H1 (cell line): ENCODE data around the gene PRAME. TPM values are rescaled to one million over a fixed set of nuclear protein-coding genes. Genes with fewer than 3 reads are reported as not detected.

Source experiments
- CTCF ChIA-PET: fragments of 300-600 bp; sonication (Branson Sonifier 250); formaldehyde crosslinking; loops from one replicate; lab custom pipeline; 2021; ENCODE audit not compliant: partially characterized antibody; lab: Charles Lee
- POLR2A ChIA-PET: fragments of 300-600 bp; sonication (Branson Sonifier 250); formaldehyde crosslinking; loops from one replicate; lab custom pipeline; 2021; ENCODE audit warnings: inconsistent platforms; ENCODE audit not compliant: partially characterized antibody; lab: Charles Lee
- DNase-seq, 2 experiments: peaks; one replicate each; pipeline versions ENCODE4 v3.0.0 to v3.0.0-alpha.2; 2010 to 2022; ENCODE audit warnings: low spot score in 2 of 2, low read depth in 1 of 2, mixed read lengths in 1 of 2
- FAIRE-seq: peaks from 2 replicates; lab custom pipeline; 2011; peaks lifted over from hg19 to GRCh38; lab: Jason Lieb, UNC
- H2AFZ ChIP-seq: 2 replicates; pipeline ENCODE4 v1.8.1; 2012; ENCODE audit warnings: low read length, inconsistent platforms
- H2AK5ac ChIP-seq: 2 replicates; pipeline ENCODE4 v1.6.1; 2013; ENCODE audit warnings: low read depth, low read length
- H2BK120ac ChIP-seq: replicated peaks from 2 replicates; pipeline ENCODE3; 2013; ENCODE audit warnings: low read depth, low read length, inconsistent platforms
- H2BK12ac ChIP-seq: 2 replicates; pipeline ENCODE4 v1.6.1; 2013; ENCODE audit warnings: low read depth, low read length
- H2BK15ac ChIP-seq: 2 replicates; pipeline ENCODE4 v1.6.1; 2013; ENCODE audit warnings: low read length
- H2BK20ac ChIP-seq: 2 replicates; pipeline ENCODE4 v1.6.1; 2013; ENCODE audit warnings: low read length
- H2BK5ac ChIP-seq: 2 replicates; pipeline ENCODE4 v1.6.1; 2013; ENCODE audit warnings: low read depth, low read length
- H3K14ac ChIP-seq: 2 replicates; pipeline ENCODE4 v1.6.1; 2013; ENCODE audit warnings: inconsistent platforms; ENCODE audit not compliant: insufficient read length
- H3K18ac ChIP-seq: 2 replicates; pipeline ENCODE4 v1.6.1; 2013; ENCODE audit warnings: low read length; ENCODE audit errors: extremely low read depth
- H3K23ac ChIP-seq: 2 replicates; pipeline ENCODE4 v1.6.1; 2013; ENCODE audit warnings: inconsistent platforms; ENCODE audit not compliant: insufficient read length
- H3K23me2 ChIP-seq: 2 replicates; pipeline ENCODE4 v1.6.1; 2013; ENCODE audit warnings: low read depth, low read length
- H3K27ac ChIP-seq: 2 replicates; pipeline ENCODE4 v1.6.1; 2011; ENCODE audit warnings: low read depth, low read length, inconsistent platforms
- H3K27me3 ChIP-seq, 4 experiments: replicated peaks in 1 of 4; 1 replicate in 1 of 4; 2 replicates in 3 of 4; pipeline versions ENCODE4 v1.6.1 to v1.8.1; 2011 to 2013; ENCODE audit warnings: low read length in 3 of 4, mild to moderate bottlenecking in 3 of 4, inconsistent platforms in 2 of 4, mixed read lengths in 2 of 4, moderate library complexity in 1 of 4; ENCODE audit not compliant: control insufficient read depth in 3 of 4, insufficient read depth in 3 of 4; ENCODE audit errors: extremely low read depth in 1 of 4
- H3K36me3 ChIP-seq, 4 experiments: 2 replicates each; pipeline versions ENCODE4 v1.6.1 to v1.8.1; 2011 to 2013; ENCODE audit warnings: mild to moderate bottlenecking in 4 of 4, low read length in 3 of 4, moderate library complexity in 2 of 4, control low read depth in 1 of 4, inconsistent platforms in 1 of 4; ENCODE audit not compliant: insufficient read depth in 4 of 4, control insufficient read depth in 2 of 4
- H3K4ac ChIP-seq: replicated peaks from 2 replicates; pipeline ENCODE3; 2013; ENCODE audit warnings: low read length, low read depth, mixed read lengths, inconsistent platforms; ENCODE audit not compliant: insufficient read length
- H3K4me1 ChIP-seq, 4 experiments: replicated peaks in 1 of 4; 1 replicate in 1 of 4; 2 replicates in 3 of 4; pipeline versions ENCODE4 v1.6.1 to v1.8.1; 2011 to 2013; ENCODE audit warnings: low read length in 3 of 4, inconsistent platforms in 2 of 4, mixed read lengths in 1 of 4; ENCODE audit not compliant: insufficient read depth in 4 of 4, control insufficient read depth in 3 of 4
- H3K4me2 ChIP-seq, 2 experiments: 2 replicates each; pipeline versions ENCODE4 v1.6.1 to v1.8.1; 2011 to 2013; ENCODE audit warnings: low read depth in 2 of 2, low read length in 2 of 2, control low read depth in 1 of 2, inconsistent platforms in 1 of 2, mild to moderate bottlenecking in 1 of 2; ENCODE audit not compliant: insufficient read depth in 1 of 2
- H3K4me3 ChIP-seq, 4 experiments: fragments of 200-600, 300-600 bp in 1 of 4; sonication (generic), shearing (Covaris generic), sonication (Bioruptor Twin) in 1 of 4; 2 replicates each; pipeline versions ENCODE4 v1.5.1 to v1.8.1; 2011 to 2016; ENCODE audit warnings: low read length in 4 of 4, low read depth in 3 of 4, control low read depth in 2 of 4, inconsistent platforms in 2 of 4, mild to moderate bottlenecking in 2 of 4, mixed read lengths in 1 of 4, moderate library complexity in 1 of 4; ENCODE audit not compliant: insufficient read depth in 2 of 4; ENCODE audit errors: extremely low read depth in 1 of 4
- H3K56ac ChIP-seq: replicated peaks from 2 replicates; pipeline ENCODE3; 2013; ENCODE audit warnings: low read depth, mild to moderate bottlenecking, mixed read lengths, low read length, inconsistent platforms; ENCODE audit not compliant: insufficient read length
- H3K79me1 ChIP-seq: 2 replicates; pipeline ENCODE4 v1.6.1; 2013; ENCODE audit warnings: low read depth, low read length, control low read depth
- H3K79me2 ChIP-seq, 2 experiments: 2 replicates each; pipeline versions ENCODE4 v1.6.1 to v1.8.1; 2012 to 2013; ENCODE audit warnings: low read length in 2 of 2, mild to moderate bottlenecking in 2 of 2, inconsistent platforms in 1 of 2; ENCODE audit not compliant: insufficient read depth in 2 of 2, control insufficient read depth in 1 of 2
- H3K9ac ChIP-seq, 4 experiments: replicated peaks in 1 of 4; 1 replicate in 1 of 4; 2 replicates in 3 of 4; pipeline versions ENCODE4 v1.6.1 to v1.8.1; 2011 to 2013; ENCODE audit warnings: low read depth in 3 of 4, low read length in 3 of 4, control low read depth in 2 of 4, mild to moderate bottlenecking in 2 of 4, moderate library complexity in 2 of 4, inconsistent platforms in 1 of 4; ENCODE audit errors: extremely low read depth in 1 of 4
- H3K9me3 ChIP-seq, 2 experiments: 2 replicates each; pipeline versions ENCODE4 v1.6.1 to v1.8.1; 2012 to 2013; ENCODE audit warnings: mild to moderate bottlenecking in 2 of 2, moderate library complexity in 2 of 2, control low read depth in 1 of 2, inconsistent platforms in 1 of 2, low read depth in 1 of 2, low read length in 1 of 2, mixed read lengths in 1 of 2; ENCODE audit not compliant: insufficient read depth in 2 of 2
- H4K20me1 ChIP-seq, 2 experiments: replicated peaks in 1 of 2; 2 replicates each; pipeline versions ENCODE3 to v1.8.1; 2011 to 2013; ENCODE audit warnings: inconsistent platforms in 2 of 2, low read length in 2 of 2, mild to moderate bottlenecking in 1 of 2; ENCODE audit not compliant: insufficient read depth in 2 of 2, control insufficient read depth in 1 of 2
- H4K5ac ChIP-seq: 2 replicates; pipeline ENCODE4 v1.6.1; 2013; ENCODE audit warnings: low read length, low read depth, mixed read lengths, inconsistent platforms; ENCODE audit not compliant: insufficient read length
- H4K8ac ChIP-seq: 2 replicates; pipeline ENCODE4 v1.8.0; 2013; ENCODE audit warnings: mild to moderate bottlenecking, moderate library complexity, low read length, inconsistent platforms; ENCODE audit not compliant: insufficient read depth; ENCODE audit errors: extremely low read depth
- H4K91ac ChIP-seq: replicated peaks from 2 replicates; pipeline ENCODE3; 2013; ENCODE audit warnings: low read length, mixed read lengths, inconsistent platforms; ENCODE audit not compliant: insufficient read length
- BRCA1 ChIP-seq: IDR thresholded peaks from 2 replicates; pipeline ENCODE4 v1.6.1; 2012; ENCODE audit warnings: low read depth, low read length, improper control_type of control experiment
- CREB1 ChIP-seq: IDR thresholded peaks from 2 replicates; pipeline ENCODE4 v1.6.1; 2012; ENCODE audit warnings: inconsistent platforms
- GTF2F1 ChIP-seq: IDR thresholded peaks from 2 replicates; pipeline ENCODE4 v1.6.1; 2012; ENCODE audit warnings: low read depth, low read length, improper control_type of control experiment, borderline replicate concordance
- JUN ChIP-seq: IDR thresholded peaks from 2 replicates; pipeline ENCODE4 v1.6.1; 2011; ENCODE audit warnings: low read depth, mild to moderate bottlenecking, improper control_type of control experiment, low read length
- JUND ChIP-seq: IDR thresholded peaks from 2 replicates; pipeline ENCODE4 v1.6.1; 2011; ENCODE audit warnings: mild to moderate bottlenecking, improper control_type of control experiment, low read length
- KDM1A ChIP-seq: fragments of 200-600, 300-600 bp; sonication (generic); IDR thresholded peaks from 2 replicates; pipeline ENCODE4 v1.7.1; 2016; ENCODE audit warnings: mild to moderate bottlenecking, low read length, borderline replicate concordance
- POLR2A ChIP-seq, 2 experiments: IDR thresholded peaks; 1 replicate in 1 of 2; 2 replicates in 1 of 2; pipeline ENCODE4 v1.6.1; 2011; ENCODE audit warnings: low read depth in 2 of 2, low read length in 2 of 2, mild to moderate bottlenecking in 2 of 2; ENCODE audit errors: control extremely low read depth in 1 of 2
- SAP30 ChIP-seq: fragments of 300-600 bp; sonication (generic); IDR thresholded peaks from 2 replicates; pipeline ENCODE4 v1.7.1; 2012; ENCODE audit warnings: low read length, moderate library complexity, mild to moderate bottlenecking, inconsistent platforms; ENCODE audit not compliant: insufficient read depth, insufficient replicate concordance
- SIN3A ChIP-seq, 2 experiments: IDR thresholded peaks in 1 of 2; conservative IDR thresholded peaks in 1 of 2; 2 replicates each; pipeline ENCODE4 v1.6.1; 2011 to 2012; ENCODE audit warnings: low read length in 2 of 2, improper control_type of control experiment in 1 of 2, low read depth in 1 of 2, mild to moderate bottlenecking in 1 of 2
- SIRT6 ChIP-seq: IDR thresholded peaks from one replicate; pipeline ENCODE4 v1.7.1; 2012; ENCODE audit warnings: low read length, inconsistent platforms
- SRF ChIP-seq: IDR thresholded peaks from 2 replicates; pipeline ENCODE4 v1.6.1; 2011; ENCODE audit warnings: mild to moderate bottlenecking, low read depth, low read length, moderate library complexity
- SUZ12 ChIP-seq: fragments of 200-600 bp; sonication (generic); IDR thresholded peaks from 2 replicates; pipeline ENCODE4 v1.6.1; 2012; ENCODE audit warnings: mild to moderate bottlenecking, inconsistent platforms, low read length, moderate library complexity, mixed read lengths
- TCF12 ChIP-seq: IDR thresholded peaks from 2 replicates; pipeline ENCODE4 v1.6.1; 2011; ENCODE audit warnings: low read depth, mild to moderate bottlenecking, low read length
- USF2 ChIP-seq: IDR thresholded peaks from 2 replicates; pipeline ENCODE4 v1.6.1; 2011; ENCODE audit warnings: low read length, improper control_type of control experiment
- YY1 ChIP-seq: IDR thresholded peaks from 2 replicates; pipeline ENCODE4 v1.6.1; 2011; ENCODE audit warnings: low read depth, mild to moderate bottlenecking, low read length
- WGBS, 2 experiments: shearing (Covaris generic) in 1 of 2; methylation state at CpG; one replicate each; pipeline versions ENCODE4 v1.1.6 to v1.1.7; 2013 to 2015; ENCODE audit warnings: low lambda C conversion rate in 2 of 2, mixed read lengths in 2 of 2, inconsistent platforms in 1 of 2, low coverage in 1 of 2, missing lambda C conversion rate in 1 of 2; ENCODE audit not compliant: insufficient replicate concordance in 2 of 2, insufficient coverage in 1 of 2, insufficient read length in 1 of 2; ENCODE audit errors: extremely low coverage in 1 of 2, missing lambda C conversion rate in 1 of 2; 5-methylcytosine and 5-hydroxymethylcytosine counted together
- polyA plus RNA-seq, 7 experiments: library from polyadenylated mRNA; depleted of rRNA in 3 of 7; stranded (reverse) in 5 of 7; unstranded in 2 of 7; fragments of >200 nt in 5 of 7; fragments of 200-250 nt in 2 of 7; gene quantifications; 1 replicate in 5 of 7; 2 replicates in 1 of 7; 4 replicates in 1 of 7; pipeline versions ENCODE4 v1.2.1 to v1.2.3, GENCODE V29; 2011 to 2013; ENCODE audit warnings: missing spikeins in 2 of 7, mixed read lengths in 2 of 7
- total RNA-seq: library from RNA; stranded (reverse); fragmentation: NEBNext Ultra II Directional; extraction: Animal tissue kit (Norgen Biotek cat#: 25700); gene quantifications from 2 replicates; pipeline ENCODE4 v1.2.1, GENCODE V29; 2021

The PRAME gene
- total and polyA plus RNA-seq, 2 of the 8 experiments (the other 6 are each of a cell fraction or from before 2014, with no cell fraction given), result 0.15 to 1.1 TPM

- H2BK15ac ChIP-seq, result no peak overlapping the region
- FAIRE-seq (no peak), DNase-seq (no peak)
- H3K18ac ChIP-seq, result no peak overlapping the region
- H2AK5ac ChIP-seq, result no peak overlapping the region
- H3K4me2 ChIP-seq, result no peak overlapping the region
- no peak overlapping the region for H2BK12ac ChIP-seq
- no peaks in the 10 kb centered on the region for H3K23me2 ChIP-seq
- H2AFZ ChIP-seq, result no peak overlapping the region
- H4K91ac ChIP-seq, result no peak overlapping the region
- H4K5ac ChIP-seq, result no peak overlapping the region
- WGBS, 2 experiments, result 75% methylated on average over 1 of the region's 1 CpG; no CpG with 5 or more reads in 1 of the 2 experiments
- no peaks in the 10 kb centered on the region for H4K20me1 ChIP-seq
- no peak overlapping the region for H3K23ac ChIP-seq
- no peak overlapping the region for H2BK5ac ChIP-seq
- no peaks in the 10 kb centered on the region for H3K79me2 ChIP-seq
- POLR2A ChIA-PET, result no interaction called here
- H3K14ac ChIP-seq, result no peak overlapping the region
- H3K27ac ChIP-seq, result no peak overlapping the region
- H3K4me3 ChIP-seq, result no peak overlapping the region
- no peak overlapping the region for H2BK120ac ChIP-seq
- H3K27me3 ChIP-seq, result peaks cover 9 to 20% (median 13%) of the 10 kb centered on the region in 4 experiments
- no peaks in the 10 kb centered on the region for H3K36me3 ChIP-seq
- H4K8ac ChIP-seq, result no peak overlapping the region
- no peak overlapping the region for H2BK20ac ChIP-seq
- H3K79me1 ChIP-seq, result no peaks in the 10 kb centered on the region
- no peak overlapping the region for H3K4ac ChIP-seq
- no peaks in the 10 kb centered on the region for H3K4me1 ChIP-seq
- CTCF ChIA-PET, result interaction anchor here (0.6 to 2.0 kb wide), 4 partner anchors 14 to 70 kb away, joined by 3 to 5 read pairs (median 4); partner anchors contain the start of gene ZNF280A
- no peak overlapping the region for H3K9ac ChIP-seq
- H3K9me3 ChIP-seq, result peaks cover 3 to 17% of the 10 kb centered on the region in 2 experiments; a peak in 3 of 4 replicates
- H3K56ac ChIP-seq, result no peak overlapping the region
- TF ChIP-seq SAP30, result no peak
- TF ChIP-seq USF2, result no peak
- TF ChIP-seq SUZ12, result no peak
- TF ChIP-seq SIRT6, result no peak
- TF ChIP-seq TCF12, result no peak
- TF ChIP-seq BRCA1, result no peak
- no peak for TF ChIP-seq POLR2A (IDR thresholded peaks at IDR 0.05; ENCODE audit: control extremely low read depth in 1 of 2, low read depth in 2 of 2, low read length in 2 of 2)
- TF ChIP-seq SRF, result no peak
- no peak for TF ChIP-seq YY1
- TF ChIP-seq GTF2F1, result no peak
- TF ChIP-seq JUND, result no peak
- TF ChIP-seq KDM1A, result no peak
- TF ChIP-seq CREB1, result no peak
- no peak for TF ChIP-seq JUN
- TF ChIP-seq SIN3A (conservative IDR thresholded peaks at IDR 0.05 in 1 of 2, IDR thresholded peaks at IDR 0.05 in 1 of 2; ENCODE audit: low read depth in 1 of 2, low read length in 2 of 2), result no peak
Measured at GRCh38 chr22:22533417-22533816, 25.6 kb downstream of the PRAME start.
